HCT116 (cell line): ENCODE measurements around the gene IL37. TPM values are rescaled to one million over a fixed set of nuclear protein-coding genes. Genes with fewer than 3 reads are reported as not detected.

Source experiments
- ATAC-seq: fragments of 200-7000 bp; cut with Tn5 transposase; 2 replicates; pipeline ENCODE4 v1.9.1; 2020; ENCODE audit warnings: mild to moderate bottlenecking, moderate library complexity
- BruUV-seq: library from RNA; stranded (reverse); fragments of 400-500 nt; replicated peaks from 2 replicates; lab custom pipeline; 2021; lab: Mats Ljungman, UMichigan
- CTCF ChIA-PET: fragments of 300-600 bp; sonication (Branson Sonifier 250); formaldehyde crosslinking; loops from one replicate; lab custom pipeline; 2021; ENCODE audit warnings: antibody characterized with exemption; lab: Charles Lee
- POLR2A ChIA-PET: fragments of 300-600, 350-600 bp; sonication (Branson Sonifier 250); formaldehyde crosslinking; loops from one replicate; lab custom pipeline; 2021; ENCODE audit warnings: antibody characterized with exemption; lab: Charles Lee
- RAD21 ChIA-PET, 2 experiments: fragments of 300-600 bp; sonication (Branson Sonifier 250); formaldehyde crosslinking; loops; one replicate each; lab custom pipeline; 2023; ENCODE audit warnings: low total read pairs in 2 of 2; ENCODE audit not compliant: uncharacterized antibody in 2 of 2, unreplicated experiment in 2 of 2, low non-redundant PET in 1 of 2; lab: Charles Lee
- DNase-seq: peaks from one replicate; pipeline ENCODE4 v3.0.0-alpha.2; 2010; ENCODE audit warnings: low read depth, low spot score
- H2AFZ ChIP-seq: fragments of 200-600 bp; shearing (Covaris generic), sonication (generic); 2 replicates; pipeline ENCODE4 v1.6.1; 2017; ENCODE audit warnings: low read depth, mixed run types, mixed read lengths, antibody characterized with exemption, low read length; ENCODE audit not compliant: poor library complexity, severe bottlenecking
- H3K27ac ChIP-seq: 2 replicates; pipeline ENCODE4 v1.5.1; 2012; ENCODE audit warnings: low read depth, low read length
- H3K27me3 ChIP-seq: fragments of 200-600 bp; sonication (generic); 2 replicates; pipeline ENCODE4 v1.6.1; 2016; ENCODE audit warnings: mixed run types, low read length, mixed read lengths; ENCODE audit not compliant: insufficient read depth
- H3K36me3 ChIP-seq, 2 experiments: fragments of 200-500 bp in 1 of 2; fragments of 200-600 bp in 1 of 2; sonication (Bioruptor generic) in 1 of 2; sonication (generic) in 1 of 2; 2 replicates each; pipeline versions ENCODE4 v1.5.1 to v1.6.1; 2014 to 2016; ENCODE audit warnings: low read length in 2 of 2, inconsistent platforms in 1 of 2, mixed read lengths in 1 of 2, mixed run types in 1 of 2; ENCODE audit not compliant: insufficient read depth in 2 of 2, control insufficient read depth in 1 of 2
- H3K4me1 ChIP-seq, 2 experiments: fragments of 200-600 bp in 1 of 2; sonication (generic) in 1 of 2; 2 replicates each; pipeline versions ENCODE4 v1.5.1 to v1.6.1; 2012 to 2017; ENCODE audit warnings: low read length in 2 of 2, inconsistent platforms in 1 of 2, mild to moderate bottlenecking in 1 of 2, mixed read lengths in 1 of 2, mixed run types in 1 of 2, moderate library complexity in 1 of 2; ENCODE audit not compliant: insufficient read depth in 2 of 2, control insufficient read depth in 1 of 2
- H3K4me2 ChIP-seq: fragments of 200-600 bp; sonication (generic); 2 replicates; pipeline ENCODE4 v1.6.1; 2017; ENCODE audit warnings: mixed run types, low read length, mixed read lengths
- H3K4me3 ChIP-seq, 2 experiments: fragments of 200-600 bp in 1 of 2; sonication (generic) in 1 of 2; replicated peaks in 1 of 2; 2 replicates each; pipeline ENCODE4 v1.5.1; 2011 to 2016; ENCODE audit warnings: low read length in 2 of 2, control low read depth in 1 of 2, low read depth in 1 of 2, mild to moderate bottlenecking in 1 of 2, mixed read lengths in 1 of 2, mixed run types in 1 of 2
- H3K79me2 ChIP-seq: fragments of 200-600 bp; sonication (generic); 2 replicates; pipeline ENCODE4 v1.6.1; 2017; ENCODE audit warnings: mild to moderate bottlenecking, mixed run types, low read length, moderate library complexity, mixed read lengths; ENCODE audit not compliant: insufficient read depth
- H3K9ac ChIP-seq: fragments of 200-600 bp; sonication (generic); 2 replicates; pipeline ENCODE4 v1.6.1; 2016; ENCODE audit warnings: low read length, mixed read lengths
- H3K9me2 ChIP-seq: fragments of 200-600 bp; sonication (generic), shearing (Covaris generic); 2 replicates; pipeline ENCODE4 v1.6.1; 2017; ENCODE audit warnings: mixed run types, mild to moderate bottlenecking, moderate library complexity; ENCODE audit not compliant: insufficient read depth
- H3K9me3 ChIP-seq, 2 experiments: fragments of 200-500 bp in 1 of 2; fragments of 200-600 bp in 1 of 2; sonication (Bioruptor generic) in 1 of 2; sonication (generic) in 1 of 2; 2 replicates each; pipeline ENCODE4 v1.6.1; 2014 to 2017; ENCODE audit warnings: low read length in 2 of 2, mixed read lengths in 2 of 2, inconsistent platforms in 1 of 2, low read depth in 1 of 2, mild to moderate bottlenecking in 1 of 2, mixed run types in 1 of 2, moderate library complexity in 1 of 2; ENCODE audit not compliant: control insufficient read depth in 1 of 2, insufficient read depth in 1 of 2
- H4K20me1 ChIP-seq: fragments of 200-600 bp; sonication (generic), shearing (Covaris generic); 2 replicates; pipeline ENCODE4 v1.6.1; 2017; ENCODE audit warnings: mixed run types, mild to moderate bottlenecking, moderate library complexity; ENCODE audit not compliant: insufficient read depth
- ATF3 ChIP-seq: IDR thresholded peaks from 2 replicates; pipeline ENCODE4 v1.6.1; 2012
- EGR1 ChIP-seq: IDR thresholded peaks from 2 replicates; pipeline ENCODE4 v1.6.1; 2012; ENCODE audit warnings: low read depth
- ELF1 ChIP-seq: IDR thresholded peaks from 2 replicates; pipeline ENCODE4 v1.6.1; 2012; ENCODE audit warnings: low read depth, borderline replicate concordance
- EZH2 ChIP-seq: fragments of 200-600 bp; sonication (generic); IDR thresholded peaks from 2 replicates; pipeline ENCODE4 v1.6.1; 2017; ENCODE audit warnings: antibody characterized with exemption, mixed run types
- MAX ChIP-seq: IDR thresholded peaks from 2 replicates; pipeline ENCODE4 v1.6.1; 2012
- ZFX ChIP-seq: fragments of 450-650 bp; IDR thresholded peaks from 2 replicates; pipeline ENCODE4 v1.6.1; 2017
- intact Hi-C: fragments of 100-400 bp; cut with micrococcal nuclease; formaldehyde crosslinking; loops from 2 replicates; pipeline ENCODE4 v1.10.0; 2022
- total RNA-seq: library from RNA; stranded (reverse); gene quantifications from one replicate; pipeline ENCODE4 v1.2.1, GENCODE V29; 2021; ENCODE audit not compliant: unreplicated experiment

Gene IL37
- total RNA-seq, 1 experiment from 2014 or later, result not detected

GRCh38 chr2:112916145-112916571, 5.2 kb downstream of the IL37 start:
- Histone ChIP-seq H2AFZ (no peak overlapping the region), H3K9me2 (no peaks in the 10 kb centered on the region), H3K4me1 (peaks cover 0 to 8% of the 10 kb centered on the region in 2 experiments; a peak in 2 of 4 replicates), H3K79me2 (no peaks in the 10 kb centered on the region), H3K36me3 (no peaks in the 10 kb centered on the region), H3K9ac (no peak overlapping the region), H3K9me3 (no peaks in the 10 kb centered on the region), H3K4me2 (no peak overlapping the region), H3K4me3 (no peak overlapping the region), H3K27ac (no peak overlapping the region), H4K20me1 (no peaks in the 10 kb centered on the region), H3K27me3 (no peaks in the 10 kb centered on the region)
- intact Hi-C loops, result no loop called here
- TF ChIP-seq ELF1 (no peak), EZH2 (no peak), ZFX (no peak), MAX (no peak), EGR1 (no peak)
- ChIA-PET RAD21 (no interaction called here), POLR2A (no interaction called here), CTCF (interaction anchor here (1.0 kb wide), 1 partner anchor 31 kb away, joined by 3 read pairs; no protein-coding TSS in a partner anchor)
- no TSS peak for BruUV-seq
- no peak for DNase-seq
- ATAC-seq, result no peak

- no peaks in the 10 kb centered on the region for H3K9me3 ChIP-seq
- H3K27ac ChIP-seq, result no peak overlapping the region
- no peak overlapping the region for H3K4me2 ChIP-seq
- CTCF ChIA-PET, result interaction anchor here (1.0 kb wide), 1 partner anchor 32 kb away, joined by 3 read pairs; no protein-coding TSS in a partner anchor
- intact Hi-C loops, result no loop called here
- RAD21 ChIA-PET, result no interaction called here
- no TSS peak for BruUV-seq
- no peaks in the 10 kb centered on the region for H3K36me3 ChIP-seq
- DNase-seq (no peak), ATAC-seq (no peak)
- no peak for TF ChIP-seq ATF3
- POLR2A ChIA-PET, result no interaction called here
- H2AFZ ChIP-seq, result no peak overlapping the region
- H3K9ac ChIP-seq, result no peak overlapping the region
- H3K79me2 ChIP-seq, result no peaks in the 10 kb centered on the region
- H3K9me2 ChIP-seq, result no peaks in the 10 kb centered on the region
- H3K27me3 ChIP-seq, result no peaks in the 10 kb centered on the region
- peaks cover 0 to 9% of the 10 kb centered on the region in 2 experiments; a peak in 2 of 4 replicates for H3K4me1 ChIP-seq
- H4K20me1 ChIP-seq, result no peaks in the 10 kb centered on the region
- no peak overlapping the region for H3K4me3 ChIP-seq
Observed at GRCh38 chr2:112916625-112917247, 5.8 kb downstream of the IL37 start.
